ENCODE data around the gene VWF. TPM values are rescaled to one million over a fixed set of nuclear protein-coding genes. Genes with fewer than 3 reads are reported as not detected.

VWF gene
- total RNA-seq, 1 experiment from 2014 or later = 0.41 TPM

DNA sequence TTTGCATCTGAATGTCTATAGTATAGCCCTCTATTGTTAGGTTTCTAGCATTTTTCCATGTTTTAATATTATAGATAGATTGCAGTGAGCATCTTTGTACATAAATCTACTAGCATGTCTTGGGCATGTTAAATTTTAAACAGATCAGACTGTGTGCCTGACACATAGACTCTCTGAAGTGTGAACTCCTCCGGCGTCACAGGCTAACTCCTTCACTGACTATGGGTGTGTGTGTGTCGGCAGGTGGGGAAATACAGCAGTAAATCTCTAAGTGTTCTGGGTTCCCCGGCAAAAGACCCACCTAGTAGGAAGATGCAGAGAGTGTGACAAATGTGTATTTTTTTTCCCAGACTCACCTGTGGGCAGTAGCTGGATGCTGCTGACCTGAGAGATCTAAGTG lies 2.3 kb downstream of the VWF start:
- Histone ChIP-seq H3K4me3 (ENCODE audit: low read depth, low read length) (no peak overlapping the region), H3K4me1 (no peaks in the 10 kb centered on the region; the same call in 1 of the 2 replicates), H3K36me3 (ENCODE audit: control insufficient read depth, insufficient read depth, low read length) (no peaks in the 10 kb centered on the region; the same call in 1 of the 2 replicates), H3K9me3 (no peaks in the 10 kb centered on the region), H3K27me3 (replicated peaks; ENCODE audit: control insufficient read depth, insufficient read depth, low read length) (no peaks in the 10 kb centered on the region)
- ChIA-PET CTCF (no interaction called here), POLR2A (no interaction called here)
- TF ChIP-seq CTCF (IDR thresholded peaks at IDR 0.05; ENCODE audit: insufficient read depth in 1 of 2, low read depth in 1 of 2, low read length in 1 of 2, severe bottlenecking in 1 of 2, unreplicated experiment in 1 of 2) = no peak
- Mint-ChIP-seq H3K36me3 (ENCODE audit: insufficient read depth, unreplicated experiment) (no peaks in the 10 kb centered on the region), H3K9me3 (ENCODE audit: unreplicated experiment) (no peaks in the 10 kb centered on the region), H3K27ac (ENCODE audit: unreplicated experiment) (no peak overlapping the region), H3K27me3 (ENCODE audit: insufficient read depth, unreplicated experiment) (no peaks in the 10 kb centered on the region), H3K4me1 (ENCODE audit: low read depth, unreplicated experiment) (no peaks in the 10 kb centered on the region), H3K4me3 (ENCODE audit: unreplicated experiment) (no peak overlapping the region)
- intact Hi-C loops (cut with micrococcal nuclease; ENCODE audit: unreplicated experiment) = no loop called here
- no peak for DNase-seq
- no TSS peak for BruUV-seq (replicated peaks)

DNA sequence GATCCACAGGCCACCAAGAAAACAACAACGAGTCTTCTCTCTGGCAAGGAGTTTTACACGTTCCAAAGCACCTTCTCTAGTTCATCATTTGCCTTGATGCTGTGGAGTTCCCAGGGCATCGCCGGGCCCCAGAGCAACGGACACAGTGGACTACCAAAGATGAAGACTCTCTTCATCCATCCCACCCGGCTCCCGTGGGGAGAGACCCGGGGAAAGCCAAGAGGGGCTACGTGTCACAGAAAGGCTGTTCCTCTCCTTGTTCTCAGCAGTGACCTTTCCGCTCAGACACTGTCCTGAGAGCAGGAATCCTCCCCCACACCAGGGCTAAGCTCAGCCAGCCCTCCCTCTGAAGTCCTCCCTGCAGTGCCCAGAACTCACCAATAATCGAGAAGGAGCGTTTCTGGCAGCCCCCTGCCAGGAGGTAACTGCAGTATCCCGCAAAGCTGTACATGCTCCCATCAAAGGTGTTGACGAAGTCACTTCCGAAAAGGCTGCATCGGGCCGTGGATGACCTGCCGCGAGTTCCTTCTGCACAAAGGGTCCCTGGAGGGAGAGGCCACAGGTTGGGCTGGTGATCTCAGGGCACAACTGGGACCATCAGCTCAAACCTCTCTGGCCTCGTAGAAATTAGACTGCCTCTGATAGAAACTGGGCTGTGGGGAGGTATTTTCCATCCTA lies 3.5 kb downstream of the VWF start:
- Mint-ChIP-seq H3K36me3 (ENCODE audit: insufficient read depth, unreplicated experiment) (no peaks in the 10 kb centered on the region), H3K9me3 (ENCODE audit: unreplicated experiment) (no peaks in the 10 kb centered on the region)

DNA sequence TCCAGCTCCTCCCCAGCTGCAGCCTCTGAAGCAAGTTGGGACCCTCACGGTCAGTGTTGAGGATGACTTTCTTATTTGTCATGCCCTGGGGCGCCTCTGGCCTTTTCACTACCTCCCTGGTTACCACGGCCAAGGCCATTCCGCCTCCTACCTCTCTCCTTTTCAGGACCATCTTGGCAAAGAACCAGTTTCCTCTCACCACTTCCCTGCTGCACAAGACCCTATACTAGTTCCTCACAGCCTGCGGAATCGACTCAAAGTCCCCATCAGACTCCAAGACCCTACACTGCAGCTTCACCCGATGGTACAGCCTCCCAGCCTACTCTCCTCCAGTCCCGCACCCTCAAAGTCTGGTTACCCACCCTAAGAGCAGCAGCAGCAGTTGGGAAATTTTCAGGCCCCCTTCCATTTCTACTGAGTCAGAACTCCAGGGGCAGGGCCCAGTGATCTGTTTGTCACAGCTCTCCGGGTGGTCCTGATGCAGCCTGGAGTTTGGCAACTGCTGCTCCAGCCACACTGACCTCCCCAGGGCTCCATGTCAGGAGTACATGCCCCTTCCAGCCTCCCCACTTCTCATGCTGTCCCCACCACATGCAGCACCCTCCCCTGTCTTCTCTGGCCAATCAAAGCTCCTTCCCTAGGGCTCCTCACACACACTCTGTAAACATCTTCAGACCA lies 5.4 kb downstream of the VWF start:
- ChIA-PET CTCF (no interaction called here), POLR2A (no interaction called here)
- no peak for DNase-seq
- Mint-ChIP-seq H3K4me1 (ENCODE audit: low read depth, unreplicated experiment) (no peaks in the 10 kb centered on the region), H3K27ac (ENCODE audit: unreplicated experiment) (no peak overlapping the region), H3K36me3 (ENCODE audit: insufficient read depth, unreplicated experiment) (no peaks in the 10 kb centered on the region), H3K9me3 (ENCODE audit: unreplicated experiment) (no peaks in the 10 kb centered on the region), H3K4me3 (ENCODE audit: unreplicated experiment) (no peak overlapping the region), H3K27me3 (ENCODE audit: insufficient read depth, unreplicated experiment) (no peaks in the 10 kb centered on the region)
- H3K4me1 ChIP-seq = no peaks in the 10 kb centered on the region; the same call in 1 of the 2 replicates
- no peaks in the 10 kb centered on the region for H3K9me3 ChIP-seq
- no peak for TF ChIP-seq CTCF (IDR thresholded peaks at IDR 0.05; ENCODE audit: insufficient read depth in 1 of 2, low read depth in 1 of 2, low read length in 1 of 2, severe bottlenecking in 1 of 2, unreplicated experiment in 1 of 2)
- intact Hi-C loops (cut with micrococcal nuclease; ENCODE audit: unreplicated experiment) = no loop called here
- no peaks in the 10 kb centered on the region for H3K27me3 ChIP-seq (replicated peaks; ENCODE audit: control insufficient read depth, insufficient read depth, low read length)
- no peak overlapping the region for H3K4me3 ChIP-seq (ENCODE audit: low read depth, low read length)
- no peaks in the 10 kb centered on the region; the same call in 1 of the 2 replicates for H3K36me3 ChIP-seq (ENCODE audit: control insufficient read depth, insufficient read depth, low read length)
- no TSS peak for BruUV-seq (replicated peaks)

More for the DNA sequence above, 3.5 kb downstream of the VWF start:
- Mint-ChIP-seq H3K4me1 (ENCODE audit: low read depth, unreplicated experiment) (no peaks in the 10 kb centered on the region), H3K27ac (ENCODE audit: unreplicated experiment) (no peak overlapping the region), H3K4me3 (ENCODE audit: unreplicated experiment) (no peak overlapping the region), H3K27me3 (ENCODE audit: insufficient read depth, unreplicated experiment) (no peaks in the 10 kb centered on the region)
- no peaks in the 10 kb centered on the region; the same call in 1 of the 2 replicates for H3K4me1 ChIP-seq
- TF ChIP-seq CTCF (IDR thresholded peaks at IDR 0.05; ENCODE audit: insufficient read depth in 1 of 2, low read depth in 1 of 2, low read length in 1 of 2, severe bottlenecking in 1 of 2, unreplicated experiment in 1 of 2) = no peak
- intact Hi-C loops (cut with micrococcal nuclease; ENCODE audit: unreplicated experiment) = no loop called here
- no peaks in the 10 kb centered on the region; the same call in 1 of the 2 replicates for H3K36me3 ChIP-seq (ENCODE audit: control insufficient read depth, insufficient read depth, low read length)
- ChIA-PET CTCF (no interaction called here), POLR2A (no interaction called here)
- H3K9me3 ChIP-seq = no peaks in the 10 kb centered on the region
- no peak overlapping the region for H3K4me3 ChIP-seq (ENCODE audit: low read depth, low read length)
- no TSS peak for BruUV-seq (replicated peaks)
- no peaks in the 10 kb centered on the region for H3K27me3 ChIP-seq (replicated peaks; ENCODE audit: control insufficient read depth, insufficient read depth, low read length)
- no peak for DNase-seq

All from Caco-2 (cell line).